Memory B cell (primary cell): Measurements from ENCODE around the gene ZNF497.
"Not testable (repeated sequence)": the region's sequence is repeated elsewhere in the genome, so short reads cannot be mapped to it uniquely, and the experiment has no call there.

Experiments used
- ATAC-seq: fragments of 150-1000 bp; cut with Tn5 transposase; 2 replicates; pipeline ENCODE4 v1.10.0; 2021; ENCODE audit warnings: low read depth, mild to moderate bottlenecking, moderate library complexity
- DNase-seq, 2 donors: peaks; one replicate each; pipeline ENCODE4 v3.0.0; 2022; ENCODE audit warnings: low spot score in 2 of 2
- H3K27ac Mint-ChIP-seq: one replicate; pipeline ENCODE4 v1.8.0; 2022; ENCODE audit warnings: mild to moderate bottlenecking, moderate library complexity, mixed read lengths
- H3K27me3 Mint-ChIP-seq: one replicate; pipeline ENCODE4 v1.8.0; 2022; ENCODE audit warnings: mixed read lengths
- H3K36me3 Mint-ChIP-seq: one replicate; pipeline ENCODE4 v1.8.0; 2022; ENCODE audit warnings: mild to moderate bottlenecking, mixed read lengths
- H3K4me1 Mint-ChIP-seq: one replicate; pipeline ENCODE4 v1.8.0; 2022; ENCODE audit warnings: mixed read lengths
- H3K4me3 Mint-ChIP-seq: one replicate; pipeline ENCODE4 v1.8.0; 2022; ENCODE audit warnings: mild to moderate bottlenecking, moderate library complexity, mixed read lengths
- H3K9me3 Mint-ChIP-seq: one replicate; pipeline ENCODE4 v1.8.0; 2022; ENCODE audit warnings: mixed read lengths

ZNF497 gene

GRCh38 chr19:58332697-58333096 is 29.9 kb downstream of the ZNF497 start:
- no peaks in the 10 kb centered on the region for H3K27me3 Mint-ChIP-seq
- H3K4me3 Mint-ChIP-seq: no peak overlapping the region

GRCh38 chr19:58330458-58330857 is 32.1 kb downstream of the ZNF497 start:
- no peaks in the 10 kb centered on the region for H3K9me3 Mint-ChIP-seq
- H3K4me1 Mint-ChIP-seq: peaks cover 5% of the 10 kb centered on the region
- H3K36me3 Mint-ChIP-seq: peaks cover 3% of the 10 kb centered on the region
- H3K27ac Mint-ChIP-seq: no peak overlapping the region
- H3K27me3 Mint-ChIP-seq: no peaks in the 10 kb centered on the region
- ATAC-seq (no peak), DNase-seq (no peak)
- H3K4me3 Mint-ChIP-seq: no peak overlapping the region

More at GRCh38 chr19:58332697-58333096, 29.9 kb downstream of the ZNF497 start:
- ATAC-seq (no peak), DNase-seq (no peak)
- no peaks in the 10 kb centered on the region for H3K9me3 Mint-ChIP-seq
- peaks cover 7% of the 10 kb centered on the region for H3K36me3 Mint-ChIP-seq
- peaks cover 5% of the 10 kb centered on the region for H3K4me1 Mint-ChIP-seq
- no peak overlapping the region for H3K27ac Mint-ChIP-seq

GRCh38 chr19:58328999-58329398 is 33.6 kb downstream of the ZNF497 start:
- ATAC-seq (no peak), DNase-seq (no peak)
- Mint-ChIP-seq H3K4me3 (no peak overlapping the region), H3K27ac (no peak overlapping the region), H3K9me3 (no peaks in the 10 kb centered on the region), H3K27me3 (no peaks in the 10 kb centered on the region), H3K4me1 (peaks cover 2% of the 10 kb centered on the region), H3K36me3 (no peaks in the 10 kb centered on the region)

GRCh38 chr19:58326914-58327726 is 35.4 kb downstream of the ZNF497 start, which contains the start of gene ZSCAN22:
Gene ZSCAN22 (plus strand): TSS chr19:58326994. CDS start chr19:58334803, 7,809 bp downstream.
- H3K27ac Mint-ChIP-seq: no peak within 1 kb of the TSS
- peaks cover 2% of the 10 kb centered on the region for H3K4me1 Mint-ChIP-seq
- peak; percentile 87 for ATAC-seq

GRCh38 chr19:58326501-58326913 is 36.0 kb downstream of the ZNF497 start:
- no peak overlapping the region for H3K4me3 Mint-ChIP-seq
- H3K27me3 Mint-ChIP-seq: no peaks in the 10 kb centered on the region
- peaks cover 5% of the 10 kb centered on the region for H3K36me3 Mint-ChIP-seq

More at GRCh38 chr19:58326914-58327726, 35.4 kb downstream of the ZNF497 start, which contains the start of gene ZSCAN22:
- Mint-ChIP-seq H3K36me3 (peaks cover 5% of the 10 kb centered on the region), H3K27me3 (no peaks in the 10 kb centered on the region), H3K9me3 (no peaks in the 10 kb centered on the region), H3K4me3 (no peak within 1 kb of the TSS)
- peak; percentile 76 to 87 for DNase-seq

GRCh38 chr19:58325311-58326022 is 37.1 kb downstream of the ZNF497 start:
- ATAC-seq (no peak), DNase-seq (no peak)
- Mint-ChIP-seq H3K27me3 (no peaks in the 10 kb centered on the region), H3K36me3 (peaks cover 5% of the 10 kb centered on the region), H3K27ac (no peak overlapping the region), H3K9me3 (no peaks in the 10 kb centered on the region), H3K4me3 (no peak overlapping the region), H3K4me1 (peaks cover 2% of the 10 kb centered on the region)

More at GRCh38 chr19:58326501-58326913, 36.0 kb downstream of the ZNF497 start:
- Mint-ChIP-seq H3K9me3 (no peaks in the 10 kb centered on the region), H3K27ac (no peak overlapping the region), H3K4me1 (peaks cover 2% of the 10 kb centered on the region)
- ATAC-seq (peak; percentile 6), DNase-seq (no peak)

GRCh38 chr19:58319241-58319640 is 43.3 kb downstream of the ZNF497 start:
- Mint-ChIP-seq H3K36me3 (peaks cover 11% of the 10 kb centered on the region), H3K4me3 (no peak overlapping the region), H3K27ac (no peak overlapping the region), H3K9me3 (no peaks in the 10 kb centered on the region), H3K27me3 (no peaks in the 10 kb centered on the region), H3K4me1 (no peaks in the 10 kb centered on the region)
- no peak for DNase-seq
- no peak for ATAC-seq

- no peaks in the 10 kb centered on the region for H3K4me1 Mint-ChIP-seq
- H3K4me3 Mint-ChIP-seq: no peak overlapping the region
- no peak for DNase-seq
- no peaks in the 10 kb centered on the region for H3K27me3 Mint-ChIP-seq
- peaks cover 16% of the 10 kb centered on the region for H3K36me3 Mint-ChIP-seq
- no peak for ATAC-seq
- H3K27ac Mint-ChIP-seq: no peak overlapping the region
- no peaks in the 10 kb centered on the region for H3K9me3 Mint-ChIP-seq
These were observed 44.3 kb downstream of the ZNF497 start for GRCh38 chr19:58318297-58318696.

GRCh38 chr19:58317476-58318072 is 45.0 kb downstream of the ZNF497 start:
- no peak for DNase-seq
- no peak overlapping the region for H3K27ac Mint-ChIP-seq
- H3K4me3 Mint-ChIP-seq: no peak overlapping the region
- no peaks in the 10 kb centered on the region for H3K27me3 Mint-ChIP-seq
- peaks cover 17% of the 10 kb centered on the region for H3K36me3 Mint-ChIP-seq
- H3K9me3 Mint-ChIP-seq: no peaks in the 10 kb centered on the region
- no peak for ATAC-seq
- H3K4me1 Mint-ChIP-seq: no peaks in the 10 kb centered on the region

GRCh38 chr19:58315580-58315979 is 47.0 kb downstream of the ZNF497 start:
- DNase-seq: no peak
- no peak for ATAC-seq
- H3K4me3 Mint-ChIP-seq: no peak overlapping the region
- H3K4me1 Mint-ChIP-seq: peaks cover 3% of the 10 kb centered on the region
- H3K9me3 Mint-ChIP-seq: no peaks in the 10 kb centered on the region
- peaks cover 29% of the 10 kb centered on the region for H3K36me3 Mint-ChIP-seq
- H3K27ac Mint-ChIP-seq: no peak overlapping the region
- no peaks in the 10 kb centered on the region for H3K27me3 Mint-ChIP-seq

- Mint-ChIP-seq H3K9me3 (no peaks in the 10 kb centered on the region), H3K4me1 (peaks cover 6% of the 10 kb centered on the region), H3K27me3 (no peaks in the 10 kb centered on the region), H3K27ac (no peak overlapping the region), H3K36me3 (peaks cover 52% of the 10 kb centered on the region), H3K4me3 (no peak overlapping the region)
- ATAC-seq (no peak), DNase-seq (no peak)
These were observed 51.1 kb downstream of the ZNF497 start for GRCh38 chr19:58311345-58311865.

- not testable (repeated sequence) for ATAC-seq, DNase-seq, H3K27me3 Mint-ChIP-seq, H3K4me3 Mint-ChIP-seq, H3K27ac Mint-ChIP-seq, H3K9me3 Mint-ChIP-seq
- H3K36me3 Mint-ChIP-seq: peaks cover 54% of the 10 kb centered on the region
- H3K4me1 Mint-ChIP-seq: peaks cover 12% of the 10 kb centered on the region
These were observed 51.9 kb downstream of the ZNF497 start for GRCh38 chr19:58310685-58311084.

- H3K9me3 Mint-ChIP-seq: no peaks in the 10 kb centered on the region
- no peak for DNase-seq
- no peak for ATAC-seq
- H3K27ac Mint-ChIP-seq: no peak overlapping the region
- peaks cover 17% of the 10 kb centered on the region for H3K4me1 Mint-ChIP-seq
- peaks cover 43% of the 10 kb centered on the region for H3K36me3 Mint-ChIP-seq
- peak overlapping the region; percentile 8 for H3K4me3 Mint-ChIP-seq
- no peaks in the 10 kb centered on the region for H3K27me3 Mint-ChIP-seq
These were observed 54.8 kb downstream of the ZNF497 start for GRCh38 chr19:58307736-58308135.

- peak overlapping the region; percentile 99 for H3K4me3 Mint-ChIP-seq
- ATAC-seq (no peak), DNase-seq (peak; percentile 19 to 27)
- H3K4me1 Mint-ChIP-seq: peaks cover 15% of the 10 kb centered on the region
- H3K9me3 Mint-ChIP-seq: no peaks in the 10 kb centered on the region
- no peaks in the 10 kb centered on the region for H3K27me3 Mint-ChIP-seq
- peak overlapping the region; percentile 99 for H3K27ac Mint-ChIP-seq
- peaks cover 34% of the 10 kb centered on the region for H3K36me3 Mint-ChIP-seq
These were observed 56.6 kb downstream of the ZNF497 start for GRCh38 chr19:58305932-58306323.
